Astrocyte (in vitro differentiated cells and primary cell): ENCODE data around the gene GOLPH3.
"Not testable (repeated sequence)": the region's sequence is repeated elsewhere in the genome, so short reads cannot be mapped to it uniquely, and the experiment has no call there.

Experiments used
- EZH2 ChIP-seq: IDR thresholded peaks from 2 replicates; pipeline ENCODE4 v1.6.1; 2012; ENCODE audit warnings: mild to moderate bottlenecking, low read length, inconsistent platforms; ENCODE audit not compliant: insufficient read depth
- TF ChIP-seq, protein P1 (sequence below): IDR thresholded peaks from 2 replicates; pipeline ENCODE4 v1.5.1; 2011; ENCODE audit warnings: low read depth, mild to moderate bottlenecking, inconsistent platforms, low read length, moderate library complexity; ENCODE audit not compliant: insufficient read depth

DNA sequence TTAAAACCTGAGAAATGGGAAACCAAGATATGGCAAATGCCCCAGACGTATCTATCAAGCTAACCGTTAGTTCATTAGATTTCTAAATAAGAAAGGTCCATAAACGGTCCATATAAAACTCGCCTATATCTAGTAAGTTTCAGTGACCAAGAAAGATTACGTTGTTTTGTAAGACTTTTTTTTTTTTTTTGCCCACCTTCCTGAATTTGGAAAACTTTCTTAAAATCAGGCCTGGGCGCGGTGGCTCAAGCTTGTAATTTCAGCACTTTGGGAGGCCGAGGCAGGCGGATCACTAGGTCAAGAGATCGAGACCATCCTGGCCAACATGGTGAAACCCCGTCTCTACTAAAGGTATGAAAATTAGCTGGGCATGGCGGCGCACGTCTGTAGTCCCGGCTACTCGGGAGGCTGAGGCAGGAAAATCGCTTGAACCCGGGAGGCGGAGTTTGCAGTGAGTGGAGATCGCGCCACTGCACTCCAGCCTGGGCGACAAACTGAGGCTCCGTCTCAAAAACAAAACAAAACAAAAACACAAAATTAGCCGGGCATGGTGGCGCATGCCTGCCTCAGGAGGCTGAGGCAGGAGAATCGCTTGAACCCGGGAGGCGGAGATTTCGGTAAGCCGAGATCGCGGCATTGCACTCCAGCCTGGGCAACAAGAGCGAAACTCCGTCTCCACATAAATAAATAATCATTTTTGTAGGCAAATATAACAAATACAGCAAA lies 1.8 kb downstream of the GOLPH3 start:
- TF ChIP-seq, protein P1, sequence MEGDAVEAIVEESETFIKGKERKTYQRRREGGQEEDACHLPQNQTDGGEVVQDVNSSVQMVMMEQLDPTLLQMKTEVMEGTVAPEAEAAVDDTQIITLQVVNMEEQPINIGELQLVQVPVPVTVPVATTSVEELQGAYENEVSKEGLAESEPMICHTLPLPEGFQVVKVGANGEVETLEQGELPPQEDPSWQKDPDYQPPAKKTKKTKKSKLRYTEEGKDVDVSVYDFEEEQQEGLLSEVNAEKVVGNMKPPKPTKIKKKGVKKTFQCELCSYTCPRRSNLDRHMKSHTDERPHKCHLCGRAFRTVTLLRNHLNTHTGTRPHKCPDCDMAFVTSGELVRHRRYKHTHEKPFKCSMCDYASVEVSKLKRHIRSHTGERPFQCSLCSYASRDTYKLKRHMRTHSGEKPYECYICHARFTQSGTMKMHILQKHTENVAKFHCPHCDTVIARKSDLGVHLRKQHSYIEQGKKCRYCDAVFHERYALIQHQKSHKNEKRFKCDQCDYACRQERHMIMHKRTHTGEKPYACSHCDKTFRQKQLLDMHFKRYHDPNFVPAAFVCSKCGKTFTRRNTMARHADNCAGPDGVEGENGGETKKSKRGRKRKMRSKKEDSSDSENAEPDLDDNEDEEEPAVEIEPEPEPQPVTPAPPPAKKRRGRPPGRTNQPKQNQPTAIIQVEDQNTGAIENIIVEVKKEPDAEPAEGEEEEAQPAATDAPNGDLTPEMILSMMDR, result not testable (repeated sequence)
- not testable (repeated sequence) for TF ChIP-seq EZH2
